Measurements from ENCODE around the gene ATXN7L1.

- no peak for TF ChIP-seq CTCF (IDR thresholded peaks at IDR 0.05)
- no peak for TF ChIP-seq EZH2 (IDR thresholded peaks at IDR 0.05; ENCODE audit: borderline replicate concordance, insufficient read depth, low read depth, low read length, poor library complexity, severe bottlenecking)
Measured at GRCh38 chr7:105705427-105705826, 171.0 kb downstream of the ATXN7L1 start.
